LNCAP (cell line): ENCODE results near the gene SUCO.

Experiments used
- TF ChIP-seq, protein P1 (sequence below): fragments of 450-650 bp; IDR thresholded peaks from 2 replicates; pipeline ENCODE4 v1.5.1; 2017; ENCODE audit warnings: mild to moderate bottlenecking

Gene SUCO

DNA sequence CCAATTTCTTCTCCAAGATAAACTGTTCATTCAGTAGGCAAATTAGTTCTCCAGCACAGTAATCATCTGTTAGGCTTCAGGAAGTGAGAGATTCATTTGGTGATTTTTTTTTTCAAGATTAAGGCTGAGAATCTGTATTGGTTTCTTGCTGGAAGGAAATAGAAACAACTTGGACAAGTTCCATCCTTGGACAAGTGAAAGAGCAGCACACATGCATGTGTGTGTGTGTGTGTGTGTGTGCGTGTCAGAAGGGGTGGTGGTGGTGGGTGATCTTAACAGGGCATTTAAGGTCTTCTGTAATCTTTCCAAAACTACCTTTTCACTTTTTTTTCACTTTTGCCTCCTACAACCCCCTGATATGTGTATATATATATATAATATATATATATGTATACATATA, 15.9 kb upstream of the SUCO start:
- TF ChIP-seq, protein P1, sequence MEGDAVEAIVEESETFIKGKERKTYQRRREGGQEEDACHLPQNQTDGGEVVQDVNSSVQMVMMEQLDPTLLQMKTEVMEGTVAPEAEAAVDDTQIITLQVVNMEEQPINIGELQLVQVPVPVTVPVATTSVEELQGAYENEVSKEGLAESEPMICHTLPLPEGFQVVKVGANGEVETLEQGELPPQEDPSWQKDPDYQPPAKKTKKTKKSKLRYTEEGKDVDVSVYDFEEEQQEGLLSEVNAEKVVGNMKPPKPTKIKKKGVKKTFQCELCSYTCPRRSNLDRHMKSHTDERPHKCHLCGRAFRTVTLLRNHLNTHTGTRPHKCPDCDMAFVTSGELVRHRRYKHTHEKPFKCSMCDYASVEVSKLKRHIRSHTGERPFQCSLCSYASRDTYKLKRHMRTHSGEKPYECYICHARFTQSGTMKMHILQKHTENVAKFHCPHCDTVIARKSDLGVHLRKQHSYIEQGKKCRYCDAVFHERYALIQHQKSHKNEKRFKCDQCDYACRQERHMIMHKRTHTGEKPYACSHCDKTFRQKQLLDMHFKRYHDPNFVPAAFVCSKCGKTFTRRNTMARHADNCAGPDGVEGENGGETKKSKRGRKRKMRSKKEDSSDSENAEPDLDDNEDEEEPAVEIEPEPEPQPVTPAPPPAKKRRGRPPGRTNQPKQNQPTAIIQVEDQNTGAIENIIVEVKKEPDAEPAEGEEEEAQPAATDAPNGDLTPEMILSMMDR, result no peak

DNA sequence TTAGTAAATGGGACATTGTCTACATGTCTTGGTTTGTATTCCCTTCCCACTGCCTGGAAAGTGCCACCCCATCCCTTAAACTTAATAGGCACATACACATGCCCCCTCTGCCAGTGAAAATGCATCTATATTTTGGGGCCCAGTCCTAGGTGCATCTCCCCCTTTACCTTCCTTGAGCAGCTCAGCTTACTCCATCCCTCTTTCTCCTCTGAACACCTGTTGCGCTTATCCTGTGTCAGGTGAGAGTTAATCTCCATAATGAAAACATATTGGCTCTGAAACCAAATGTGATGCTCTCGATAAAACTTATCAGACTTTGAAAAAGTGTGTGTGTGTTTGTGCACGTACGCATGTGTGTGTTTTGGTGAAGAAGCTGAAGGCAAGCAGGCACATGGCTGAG, 15.4 kb upstream of the SUCO start:
- TF ChIP-seq, protein P1, result no peak

DNA sequence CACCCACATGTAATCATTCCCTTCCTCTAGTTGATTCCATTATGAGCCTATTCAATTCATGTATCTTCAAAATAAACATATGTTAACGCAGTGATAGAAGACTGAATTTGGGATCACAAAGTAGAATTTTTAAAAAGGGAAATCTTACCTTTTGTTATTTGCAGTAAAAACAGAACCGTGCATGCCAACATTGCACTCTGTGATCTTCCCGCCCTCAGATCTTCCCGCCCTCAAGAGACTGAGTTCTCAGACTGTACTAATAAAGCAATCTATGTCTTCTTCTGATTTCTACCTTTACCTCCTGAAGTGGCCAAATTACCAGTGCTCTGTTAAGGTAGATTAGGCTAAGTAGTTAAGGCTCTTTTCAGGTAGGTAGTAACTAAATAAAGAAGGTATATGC, 3.6 kb upstream of the SUCO start:
- TF ChIP-seq, protein P1, result no peak

DNA sequence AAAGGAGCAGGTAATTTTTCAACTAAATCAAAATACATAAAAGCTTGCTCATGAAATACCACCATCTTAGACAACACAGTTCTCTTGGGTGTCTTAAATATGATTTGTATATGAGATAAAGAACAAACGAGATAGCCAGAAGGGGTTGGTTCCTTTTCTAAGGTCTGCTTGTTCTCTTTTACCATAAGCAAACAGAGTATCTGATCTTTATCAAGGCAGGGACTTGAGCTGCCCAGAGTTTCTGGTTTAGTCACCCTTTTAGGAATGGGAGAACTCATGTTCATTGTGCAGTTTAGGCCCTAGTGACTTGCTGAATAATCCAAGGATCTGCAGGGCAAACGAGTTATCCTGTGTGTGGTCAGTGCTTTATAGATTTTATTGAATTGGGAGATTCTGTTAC, 3.0 kb upstream of the SUCO start:
- TF ChIP-seq, protein P1, result no peak

DNA sequence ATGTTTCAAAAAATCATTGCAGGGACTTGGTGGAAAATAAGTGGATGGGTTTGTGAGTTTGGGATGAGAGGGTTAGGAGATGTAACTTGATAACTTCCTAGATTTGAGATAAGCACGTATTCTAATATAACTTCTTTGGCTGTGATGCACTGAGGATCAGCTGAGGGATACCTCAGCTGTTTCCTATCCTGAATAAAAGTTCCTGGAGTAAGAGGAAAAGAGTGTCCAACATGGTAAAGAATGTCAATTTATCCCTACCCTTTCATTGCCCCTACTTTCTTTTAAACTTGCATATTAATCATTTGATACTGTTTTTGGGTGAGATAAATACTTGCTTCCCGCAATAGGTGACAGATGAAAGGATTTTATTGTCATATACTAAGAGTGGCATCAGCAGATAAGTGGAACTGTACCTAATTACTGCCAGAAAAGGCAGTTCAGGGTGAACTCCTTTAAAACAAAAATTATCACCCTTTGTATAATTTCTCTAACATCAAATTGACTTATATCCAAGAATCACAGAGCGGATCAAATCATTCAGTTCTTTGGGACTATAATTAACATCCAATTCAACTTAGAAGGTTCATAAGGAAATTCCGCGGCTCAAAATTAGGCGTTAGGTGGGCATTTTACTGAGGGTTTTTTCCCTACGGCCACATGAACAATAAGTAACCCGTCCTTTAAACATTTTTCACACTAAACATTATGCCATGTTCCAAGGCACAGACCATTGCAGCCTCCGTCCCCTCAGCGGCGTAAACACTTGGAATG, 1.4 kb upstream of the SUCO start:
- TF ChIP-seq, protein P1, result no peak

DNA sequence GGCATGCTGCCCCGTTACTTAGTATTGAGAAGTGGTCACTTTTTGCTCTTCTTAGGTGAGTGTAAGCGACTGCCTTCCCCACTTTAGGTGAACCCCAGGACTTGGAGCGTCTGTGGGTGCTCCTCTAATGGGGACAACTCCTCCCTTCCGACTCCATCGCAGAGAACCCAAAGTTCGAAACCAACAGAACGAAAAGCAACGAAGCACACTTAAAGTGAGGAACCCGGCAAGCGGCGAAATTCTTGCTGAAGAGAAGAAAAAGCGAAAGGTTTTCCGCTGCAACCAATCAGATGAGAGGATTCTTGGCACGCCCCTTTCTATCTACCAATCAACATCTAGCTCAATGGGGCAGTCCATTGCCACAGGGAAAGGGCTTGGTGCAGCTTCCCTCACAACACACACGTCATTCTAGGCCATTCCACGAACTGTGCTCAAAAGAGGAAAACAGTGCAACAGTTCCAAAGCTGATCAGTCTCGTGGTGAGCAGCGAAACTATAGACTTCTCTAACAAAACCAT, 709 bp upstream of the SUCO start:
- TF ChIP-seq, protein P1, result no peak

DNA sequence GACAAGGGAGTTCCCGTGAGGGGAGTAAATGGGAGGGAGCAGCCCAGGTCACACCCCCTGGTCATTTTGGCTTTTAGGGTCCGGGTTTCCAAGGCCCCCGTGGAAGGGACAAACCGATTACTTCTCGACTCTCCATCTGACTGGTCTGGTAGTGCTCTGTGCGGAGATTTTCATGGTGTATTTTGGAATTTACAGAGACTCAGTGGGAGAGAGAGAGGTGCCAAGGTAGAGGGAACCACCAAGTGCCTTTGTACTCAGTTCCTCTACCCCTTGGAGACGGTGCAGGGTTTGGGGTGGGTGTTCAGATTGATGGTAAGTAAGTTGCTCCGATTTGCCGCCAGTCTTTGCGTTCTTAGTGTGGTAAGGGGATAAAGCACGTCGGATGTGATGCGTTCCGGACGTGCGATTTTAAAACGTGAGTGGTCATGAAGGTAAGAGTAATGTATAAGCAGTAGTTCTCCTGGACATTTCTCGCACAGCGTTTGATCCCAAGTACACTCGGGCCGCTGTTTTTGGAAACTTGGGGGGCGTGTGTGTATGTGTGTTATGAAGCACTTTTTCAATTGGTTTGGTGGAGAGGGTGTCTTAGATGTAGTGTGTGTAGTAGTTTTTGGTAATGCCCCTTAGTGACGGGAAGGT, 682 bp downstream of the SUCO start:
- TF ChIP-seq, protein P1, result no peak
